Measurements from ENCODE around the gene CNOT1.
"Not testable (repeated sequence)": the region's sequence is repeated elsewhere in the genome, so short reads cannot be mapped to it uniquely, and the experiment has no call there.

Gene CNOT1

DNA sequence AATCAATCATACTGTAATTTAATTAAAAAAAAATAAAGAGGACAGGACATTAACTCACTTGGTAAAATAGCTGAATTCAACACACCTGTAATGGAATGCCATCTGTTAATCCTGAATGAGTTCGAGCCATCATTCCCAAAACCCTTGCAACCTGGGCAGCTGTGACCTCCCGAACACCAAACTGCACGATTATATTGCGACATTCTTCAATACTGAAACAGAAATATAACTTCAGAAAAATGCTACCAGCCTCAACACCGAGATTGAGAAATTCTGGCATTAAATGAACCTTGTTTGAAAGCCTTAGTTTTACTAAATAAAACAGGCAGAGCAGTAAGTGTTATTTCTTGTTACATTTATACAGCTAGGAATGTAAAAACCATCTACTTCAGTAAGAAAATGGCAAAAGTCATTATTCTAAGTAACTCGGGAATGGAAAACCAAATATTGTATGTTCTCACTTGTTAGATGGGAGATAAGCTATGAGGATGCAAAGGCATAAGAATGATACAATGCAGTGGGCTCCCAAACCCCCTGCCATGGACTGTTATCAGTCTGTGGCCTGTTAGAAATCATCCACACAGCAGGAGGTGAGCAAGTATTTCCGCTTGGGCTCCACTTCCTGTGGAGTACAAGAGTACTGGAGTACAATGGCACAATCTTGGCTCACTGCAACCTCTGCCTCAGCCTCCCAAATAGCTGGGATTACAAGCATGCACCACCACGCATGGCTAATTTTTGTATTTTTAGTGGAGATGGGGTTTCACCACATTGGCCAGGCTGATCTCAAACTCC is 46.5 kb downstream of the CNOT1 start:
- DNase-seq (ENCODE audit: low read depth in 4 of 4, low spot score in 1 of 4), result no peak

DNA sequence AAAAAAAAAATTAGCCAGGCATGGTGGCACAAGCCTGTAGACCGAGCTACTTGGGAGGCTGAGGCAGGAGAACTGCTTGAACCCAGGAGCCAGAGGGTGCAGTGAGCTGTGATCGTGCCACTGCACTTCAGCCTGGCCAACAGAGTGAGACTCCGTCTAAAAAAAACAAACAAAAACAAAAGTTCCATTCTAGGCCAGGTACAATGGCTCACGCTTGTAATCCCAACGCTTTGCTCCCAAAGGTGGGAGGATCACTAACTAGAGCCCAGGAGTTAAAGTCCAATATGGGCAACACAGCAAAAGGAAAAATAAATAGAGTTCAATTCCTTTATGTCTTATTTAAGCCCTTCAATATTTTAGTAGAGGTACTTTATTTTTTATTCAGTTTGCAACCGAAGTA is 47.5 kb downstream of the CNOT1 start:
- DNase-seq (ENCODE audit: low read depth in 4 of 4, low spot score in 1 of 4), result no peak

DNA sequence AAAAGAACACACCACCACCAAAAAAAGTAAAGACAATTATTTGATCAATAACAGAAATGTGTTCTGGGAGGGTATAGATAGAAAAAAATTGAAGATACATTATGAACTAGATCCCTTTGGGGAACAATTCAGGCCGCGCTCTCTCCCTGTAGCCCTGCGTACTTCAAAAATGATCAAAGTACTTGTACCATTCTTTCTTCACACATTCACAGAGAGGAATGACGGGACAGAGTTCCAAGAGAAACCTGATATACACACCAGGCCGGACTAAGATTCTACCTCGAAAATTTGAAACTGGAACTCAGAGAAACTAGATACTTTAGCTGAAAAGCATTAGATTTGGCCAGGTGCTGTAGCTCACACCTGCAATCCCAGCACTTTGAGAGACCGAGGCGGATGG is 50.0 kb downstream of the CNOT1 start:
- DNase-seq (ENCODE audit: low read depth in 4 of 4, low spot score in 1 of 4), result no peak

DNA sequence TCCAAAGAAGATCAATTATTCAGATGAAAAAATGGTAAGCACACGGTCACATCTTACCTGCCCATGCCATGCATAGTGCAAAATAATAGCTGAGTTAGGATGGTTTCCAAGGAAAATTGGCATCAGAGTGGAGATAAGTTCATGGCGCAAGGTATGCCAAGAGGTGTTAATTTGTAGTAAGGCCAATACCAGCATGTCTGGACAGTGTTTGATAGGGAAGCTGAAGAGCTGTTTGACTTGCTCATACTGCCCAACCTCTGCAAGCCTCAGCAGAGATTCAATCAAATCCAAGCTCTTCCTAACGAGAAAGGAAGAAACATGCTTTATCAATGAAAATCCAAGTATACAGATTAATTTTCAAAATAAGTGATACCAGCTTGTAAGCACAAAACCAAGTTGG is 51.0 kb downstream of the CNOT1 start:
- no peak for DNase-seq (ENCODE audit: low read depth in 4 of 4, low spot score in 1 of 4)

DNA sequence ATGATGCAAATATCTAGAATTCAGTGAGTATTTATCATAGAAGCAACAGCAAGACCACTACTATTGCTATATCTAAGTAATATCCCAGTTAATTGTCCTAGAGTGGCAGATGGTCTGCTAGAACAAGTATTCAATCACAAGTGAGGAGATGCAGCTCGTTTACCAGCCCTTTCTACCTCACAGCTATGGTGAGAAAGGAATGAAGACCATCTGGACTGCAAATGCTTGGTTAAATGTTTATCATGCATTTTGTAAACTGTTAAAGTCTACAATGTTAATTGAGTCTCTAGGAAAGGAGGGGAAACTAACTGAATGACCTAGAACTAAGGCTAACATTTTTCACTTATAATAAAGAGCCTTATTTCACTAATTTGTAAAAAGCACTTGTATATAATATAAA is 52.5 kb downstream of the CNOT1 start:
- no peak for DNase-seq (ENCODE audit: low read depth in 4 of 4, low spot score in 1 of 4)

GRCh38 chr16:58574895-58575294 is 54.7 kb downstream of the CNOT1 start:
- no peak for DNase-seq (ENCODE audit: low read depth in 4 of 4, low spot score in 1 of 4)

- not testable (repeated sequence) for DNase-seq (ENCODE audit: low read depth in 4 of 4, low spot score in 1 of 4)
These were observed 63.9 kb downstream of the CNOT1 start for GRCh38 chr16:58565697-58566096.

DNA sequence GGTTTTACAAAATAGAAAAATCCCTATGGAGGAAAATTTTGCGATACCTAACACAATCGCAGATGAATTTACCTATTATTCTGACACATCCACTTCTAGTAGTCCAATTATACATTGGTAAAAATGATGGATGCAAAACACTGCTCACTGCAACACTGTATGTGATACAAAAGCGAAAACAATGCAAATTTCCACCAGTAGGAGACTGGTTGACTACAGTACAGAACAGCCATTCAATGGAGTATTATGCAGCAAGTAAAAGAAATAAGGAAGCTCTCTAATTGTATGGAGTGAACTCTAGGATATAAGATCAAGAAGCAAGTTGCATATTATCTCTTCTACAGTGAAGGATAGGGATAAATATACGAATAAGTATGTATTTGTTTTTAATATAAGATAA is 65.9 kb downstream of the CNOT1 start:
- DNase-seq (ENCODE audit: low read depth in 4 of 4, low spot score in 1 of 4), result no peak

- DNase-seq (ENCODE audit: low read depth in 4 of 4, low spot score in 1 of 4), result no peak
These were observed 66.4 kb downstream of the CNOT1 start for GRCh38 chr16:58563235-58563634.

DNA sequence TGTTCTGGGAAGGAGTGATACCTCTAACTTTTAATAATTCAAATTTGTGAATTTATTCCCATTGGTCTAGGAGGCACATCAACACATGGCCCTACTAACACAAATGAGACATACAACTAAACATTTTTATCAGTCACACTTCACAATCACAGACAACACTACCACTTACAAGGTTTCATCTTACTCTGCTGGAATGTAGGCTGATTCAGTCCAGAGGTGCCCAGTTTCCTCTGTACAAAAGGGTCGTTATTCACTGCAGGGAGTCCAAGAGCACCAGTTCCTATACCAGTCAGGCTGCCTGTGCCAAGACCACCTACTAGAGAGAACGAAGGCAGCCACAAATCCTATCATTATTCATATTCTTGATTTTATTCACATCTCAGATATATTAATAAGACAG is 72.9 kb downstream of the CNOT1 start:
- no peak for DNase-seq (ENCODE audit: low read depth in 4 of 4, low spot score in 1 of 4)

DNA sequence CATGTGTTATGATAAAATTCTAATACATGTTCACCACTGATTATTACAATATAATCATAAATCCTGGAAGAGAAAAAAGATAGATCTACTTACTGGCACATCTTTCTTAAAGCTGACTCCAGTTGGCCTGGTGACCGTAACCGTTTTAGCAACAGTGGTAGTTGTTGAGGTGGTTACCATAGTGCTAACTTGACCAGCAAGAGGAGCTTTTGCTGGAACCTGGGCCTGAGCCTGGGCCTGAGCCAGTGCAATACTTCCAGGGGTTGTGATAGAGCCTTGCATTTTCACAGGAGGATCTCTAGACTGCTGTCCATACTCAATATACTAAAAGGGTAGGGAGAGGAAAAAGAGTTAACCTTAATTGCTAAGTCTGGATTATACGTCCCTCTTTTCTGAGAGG is 78.1 kb downstream of the CNOT1 start:
- DNase-seq (ENCODE audit: low read depth in 4 of 4, low spot score in 1 of 4), result no peak

- no peak for DNase-seq (ENCODE audit: low read depth in 4 of 4, low spot score in 1 of 4)
These were observed 81.2 kb downstream of the CNOT1 start for GRCh38 chr16:58548378-58548777.

DNA sequence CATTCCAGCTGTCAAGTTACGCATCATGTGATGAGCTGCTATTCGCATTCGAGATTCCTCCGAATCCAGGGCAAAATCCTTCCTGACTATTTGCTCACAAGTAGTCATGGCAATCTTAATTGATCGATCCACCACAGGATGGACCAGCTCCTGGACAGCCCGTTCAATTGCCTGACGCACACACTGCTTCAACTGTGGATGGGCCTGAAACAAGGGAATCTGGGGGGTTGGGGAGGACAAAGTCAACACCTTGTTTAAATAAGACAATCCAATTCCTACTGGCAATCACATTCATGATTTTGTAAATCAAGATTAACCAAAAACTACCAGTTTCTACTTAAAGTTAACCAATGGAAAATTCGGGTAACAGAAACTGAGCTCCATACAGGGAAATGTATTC is 85.9 kb downstream of the CNOT1 start:
- DNase-seq (ENCODE audit: low read depth in 4 of 4, low spot score in 1 of 4), result no peak

GRCh38 chr16:58542291-58542690 is 87.3 kb downstream of the CNOT1 start:
- DNase-seq (ENCODE audit: low read depth in 4 of 4, low spot score in 1 of 4), result no peak

GRCh38 chr16:58541711-58542110 is 87.9 kb downstream of the CNOT1 start:
- DNase-seq (ENCODE audit: low read depth in 4 of 4, low spot score in 1 of 4), result no peak

GRCh38 chr16:58537124-58537906 is 92.3 kb downstream of the CNOT1 start:
- no peak for DNase-seq (ENCODE audit: low read depth in 4 of 4, low spot score in 1 of 4)

GRCh38 chr16:58536278-58536677 is 93.3 kb downstream of the CNOT1 start:
- no peak for DNase-seq (ENCODE audit: low read depth in 4 of 4, low spot score in 1 of 4)

DNA sequence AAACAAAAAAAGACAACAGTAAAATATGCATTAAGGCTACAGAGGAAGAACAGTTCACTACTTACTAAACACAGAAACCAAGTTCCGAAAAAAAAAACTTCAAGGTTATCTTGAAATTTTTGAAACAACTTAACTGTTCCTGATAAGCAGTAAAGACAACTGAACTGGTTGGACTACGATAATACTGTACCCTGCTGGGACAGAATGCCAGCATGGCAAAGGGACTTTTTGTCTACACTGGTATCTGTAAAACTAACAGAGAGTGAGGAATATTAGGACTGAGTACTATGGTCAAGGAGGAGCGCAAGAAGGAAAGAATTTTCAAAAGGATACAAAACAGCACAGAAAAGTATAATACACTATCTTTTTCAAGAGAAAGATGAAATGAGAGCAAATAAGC is 94.5 kb downstream of the CNOT1 start:
- DNase-seq (ENCODE audit: low read depth in 4 of 4, low spot score in 1 of 4), result no peak

GRCh38 chr16:58533751-58534470 is 95.7 kb downstream of the CNOT1 start:
- no peak for DNase-seq (ENCODE audit: low read depth in 4 of 4, low spot score in 1 of 4)

DNA sequence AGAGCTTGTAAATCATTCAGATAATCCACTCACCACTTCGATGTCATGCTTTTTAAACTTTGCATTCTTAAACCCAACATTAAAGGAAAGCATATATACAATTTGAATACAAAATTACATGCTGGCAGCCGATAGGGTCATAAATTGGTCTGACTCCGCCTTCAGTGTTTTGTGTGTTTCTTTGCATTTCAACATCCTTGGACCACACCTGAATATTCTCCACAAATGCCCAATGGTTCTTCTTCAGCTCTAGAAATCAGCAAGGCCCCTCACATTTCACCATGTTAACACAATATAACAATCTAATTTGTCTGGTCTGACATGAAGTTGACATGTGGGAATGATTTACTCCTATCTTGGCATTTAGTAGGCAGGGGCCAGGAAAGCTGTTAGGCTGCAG is 97.2 kb downstream of the CNOT1 start:
- DNase-seq (ENCODE audit: low read depth in 4 of 4, low spot score in 1 of 4), result no peak

DNA sequence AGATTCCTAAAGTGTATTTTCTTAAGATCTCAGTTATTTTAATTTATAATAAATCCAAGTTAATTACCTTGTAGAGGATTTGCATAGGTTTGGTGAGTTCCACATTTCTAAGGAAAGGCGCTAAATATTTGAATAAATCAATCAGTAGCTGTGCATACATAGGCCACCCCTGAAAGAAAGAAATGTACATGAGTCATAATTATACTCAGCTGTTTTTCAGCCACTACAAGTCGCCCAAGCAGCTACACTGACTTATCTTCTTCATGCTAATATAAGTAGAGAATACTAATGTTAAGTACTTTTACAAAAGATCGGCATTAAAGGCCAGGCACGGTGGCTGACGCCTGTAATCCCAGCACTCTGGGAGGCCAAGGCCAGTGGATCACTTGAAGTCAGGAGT is 99.4 kb downstream of the CNOT1 start:
- DNase-seq (ENCODE audit: low read depth in 4 of 4, low spot score in 1 of 4), result no peak

- no peak for DNase-seq (ENCODE audit: low read depth in 4 of 4, low spot score in 1 of 4)
These were observed 109.9 kb downstream of the CNOT1 start for GRCh38 chr16:58519707-58520106.
